Tibial nerve (tissue), 4 donors: ENCODE measurements around the gene IFTAP.

Experiments used
- CTCF ChIP-seq, 5 experiments: fragments of 200-600 bp in 3 of 5; fragments of 450-650 bp in 2 of 5; sonication (generic) in 3 of 5; IDR thresholded peaks; one replicate each; pipeline ENCODE4 v1.5.1; 2016 to 2019; ENCODE audit warnings: antibody characterized with exemption in 5 of 5, mild to moderate bottlenecking in 3 of 5, moderate library complexity in 2 of 5
- EP300 ChIP-seq, 2 donors: sonication (generic); formaldehyde crosslinking; IDR thresholded peaks; one replicate each; pipeline ENCODE4 v1.6.1; 2017; ENCODE audit warnings: antibody characterized with exemption in 2 of 2, mild to moderate bottlenecking in 1 of 2
- POLR2A ChIP-seq, 2 donors: fragments of 450-650 bp; IDR thresholded peaks; one replicate each; pipeline ENCODE4 v1.6.1; 2017; ENCODE audit warnings: antibody characterized with exemption in 2 of 2, mild to moderate bottlenecking in 2 of 2, moderate library complexity in 2 of 2

- TF ChIP-seq CTCF (IDR thresholded peaks at IDR 0.05) (no peak), POLR2A (IDR thresholded peaks at IDR 0.05) (no peak), EP300 (IDR thresholded peaks at IDR 0.05) (no peak)
These were observed 34.5 kb downstream of the IFTAP start for GRCh38 chr11:36628765-36629244.
